Transverse colon (tissue), 4 donors: ENCODE measurements around the gene PIK3R5.

Experiments used
- POLR2A ChIP-seq: fragments of 450-650 bp; IDR thresholded peaks from one replicate; pipeline ENCODE4 v1.6.1; 2016; ENCODE audit warnings: antibody characterized with exemption, mild to moderate bottlenecking, moderate library complexity
- POLR2AphosphoS5 ChIP-seq, 3 donors: sonication (generic); formaldehyde crosslinking; IDR thresholded peaks; one replicate each; pipeline ENCODE4 v1.6.1; 2016; ENCODE audit warnings: antibody characterized with exemption in 3 of 3
- TF ChIP-seq, protein P1 (sequence below), 5 experiments: fragments of 200-600 bp in 3 of 5; fragments of 450-650 bp in 2 of 5; sonication (generic) in 3 of 5; IDR thresholded peaks; 1 replicate in 2 of 5; 2 replicates in 3 of 5; pipeline ENCODE4 v1.5.1; 2016 to 2017; ENCODE audit warnings: antibody characterized with exemption in 5 of 5, inconsistent platforms in 3 of 5, mild to moderate bottlenecking in 2 of 5, moderate library complexity in 1 of 5

DNA sequence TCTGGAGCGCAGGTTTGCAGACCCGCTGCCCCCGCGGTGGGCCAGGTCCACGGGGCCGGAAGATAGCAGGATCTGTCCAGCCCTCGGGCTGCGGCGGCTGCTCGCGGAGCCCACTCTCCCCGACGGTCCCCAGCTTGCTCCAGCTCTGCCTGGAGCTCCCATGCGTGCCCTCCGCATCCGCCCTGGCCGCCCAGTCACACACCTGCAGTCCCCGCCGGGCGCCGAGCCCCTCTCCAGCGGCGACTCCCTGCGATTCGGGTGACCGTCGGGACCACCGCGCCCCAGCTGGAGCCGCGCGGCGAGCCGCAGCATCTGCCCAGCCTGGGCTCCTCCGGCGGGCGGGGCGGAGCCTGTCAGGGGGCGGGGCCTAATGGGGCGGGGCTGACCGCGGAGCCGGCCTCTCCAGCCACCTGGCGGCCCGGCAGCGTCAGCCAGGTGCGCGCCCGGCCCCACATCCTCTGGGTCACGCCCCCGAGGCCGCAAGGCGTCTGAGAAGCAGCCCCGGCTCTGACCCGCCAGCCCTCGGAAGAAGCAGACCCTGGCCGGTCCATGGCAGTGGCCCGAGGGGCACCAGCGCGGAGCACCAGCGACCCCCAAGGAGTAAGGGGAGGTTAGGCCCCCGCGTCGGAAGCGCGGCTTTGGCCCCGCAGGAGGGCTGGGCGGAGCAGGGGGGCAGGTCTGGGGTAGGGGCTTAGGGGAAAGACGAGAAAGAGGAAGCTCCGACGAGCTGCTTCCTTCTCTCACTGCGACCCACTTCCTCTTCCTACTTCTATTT lies at the start of gene PIK3R5:
- TF ChIP-seq, protein P1, sequence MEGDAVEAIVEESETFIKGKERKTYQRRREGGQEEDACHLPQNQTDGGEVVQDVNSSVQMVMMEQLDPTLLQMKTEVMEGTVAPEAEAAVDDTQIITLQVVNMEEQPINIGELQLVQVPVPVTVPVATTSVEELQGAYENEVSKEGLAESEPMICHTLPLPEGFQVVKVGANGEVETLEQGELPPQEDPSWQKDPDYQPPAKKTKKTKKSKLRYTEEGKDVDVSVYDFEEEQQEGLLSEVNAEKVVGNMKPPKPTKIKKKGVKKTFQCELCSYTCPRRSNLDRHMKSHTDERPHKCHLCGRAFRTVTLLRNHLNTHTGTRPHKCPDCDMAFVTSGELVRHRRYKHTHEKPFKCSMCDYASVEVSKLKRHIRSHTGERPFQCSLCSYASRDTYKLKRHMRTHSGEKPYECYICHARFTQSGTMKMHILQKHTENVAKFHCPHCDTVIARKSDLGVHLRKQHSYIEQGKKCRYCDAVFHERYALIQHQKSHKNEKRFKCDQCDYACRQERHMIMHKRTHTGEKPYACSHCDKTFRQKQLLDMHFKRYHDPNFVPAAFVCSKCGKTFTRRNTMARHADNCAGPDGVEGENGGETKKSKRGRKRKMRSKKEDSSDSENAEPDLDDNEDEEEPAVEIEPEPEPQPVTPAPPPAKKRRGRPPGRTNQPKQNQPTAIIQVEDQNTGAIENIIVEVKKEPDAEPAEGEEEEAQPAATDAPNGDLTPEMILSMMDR (IDR thresholded peaks at IDR 0.05) = peak in 3 of 5 experiments; percentile 10 to 17 (median 17)
- TF ChIP-seq POLR2AphosphoS5 (IDR thresholded peaks at IDR 0.05) (peak in 1 of 3 donors; percentile 46), POLR2A (peak; percentile 6)
